H1 (cell line): ENCODE results near the gene THUMPD3. TPM values are rescaled to one million over a fixed set of nuclear protein-coding genes. Genes with fewer than 3 reads are reported as not detected.

Experiments used
- CTCF ChIA-PET: fragments of 300-600 bp; sonication (Branson Sonifier 250); formaldehyde crosslinking; loops from one replicate; lab custom pipeline; 2021; ENCODE audit not compliant: partially characterized antibody; lab: Charles Lee
- POLR2A ChIA-PET: fragments of 300-600 bp; sonication (Branson Sonifier 250); formaldehyde crosslinking; loops from one replicate; lab custom pipeline; 2021; ENCODE audit warnings: inconsistent platforms; ENCODE audit not compliant: partially characterized antibody; lab: Charles Lee
- DNase-seq, 2 experiments: peaks; one replicate each; pipeline versions ENCODE4 v3.0.0 to v3.0.0-alpha.2; 2010 to 2022; ENCODE audit warnings: low spot score in 2 of 2, low read depth in 1 of 2, mixed read lengths in 1 of 2
- FAIRE-seq: peaks from 2 replicates; lab custom pipeline; 2011; peaks lifted over from hg19 to GRCh38; lab: Jason Lieb, UNC
- H2AFZ ChIP-seq: 2 replicates; pipeline ENCODE4 v1.8.1; 2012; ENCODE audit warnings: low read length, inconsistent platforms
- H2AK5ac ChIP-seq: 2 replicates; pipeline ENCODE4 v1.6.1; 2013; ENCODE audit warnings: low read depth, low read length
- H2BK120ac ChIP-seq: replicated peaks from 2 replicates; pipeline ENCODE3; 2013; ENCODE audit warnings: low read depth, low read length, inconsistent platforms
- H2BK12ac ChIP-seq: 2 replicates; pipeline ENCODE4 v1.6.1; 2013; ENCODE audit warnings: low read depth, low read length
- H2BK15ac ChIP-seq: 2 replicates; pipeline ENCODE4 v1.6.1; 2013; ENCODE audit warnings: low read length
- H2BK20ac ChIP-seq: 2 replicates; pipeline ENCODE4 v1.6.1; 2013; ENCODE audit warnings: low read length
- H2BK5ac ChIP-seq: 2 replicates; pipeline ENCODE4 v1.6.1; 2013; ENCODE audit warnings: low read depth, low read length
- H3K14ac ChIP-seq: 2 replicates; pipeline ENCODE4 v1.6.1; 2013; ENCODE audit warnings: inconsistent platforms; ENCODE audit not compliant: insufficient read length
- H3K18ac ChIP-seq: 2 replicates; pipeline ENCODE4 v1.6.1; 2013; ENCODE audit warnings: low read length; ENCODE audit errors: extremely low read depth
- H3K23ac ChIP-seq: 2 replicates; pipeline ENCODE4 v1.6.1; 2013; ENCODE audit warnings: inconsistent platforms; ENCODE audit not compliant: insufficient read length
- H3K23me2 ChIP-seq: 2 replicates; pipeline ENCODE4 v1.6.1; 2013; ENCODE audit warnings: low read depth, low read length
- H3K27ac ChIP-seq: 2 replicates; pipeline ENCODE4 v1.6.1; 2011; ENCODE audit warnings: low read depth, low read length, inconsistent platforms
- H3K27me3 ChIP-seq, 4 experiments: replicated peaks in 1 of 4; 1 replicate in 1 of 4; 2 replicates in 3 of 4; pipeline versions ENCODE4 v1.6.1 to v1.8.1; 2011 to 2013; ENCODE audit warnings: low read length in 3 of 4, mild to moderate bottlenecking in 3 of 4, inconsistent platforms in 2 of 4, mixed read lengths in 2 of 4, moderate library complexity in 1 of 4; ENCODE audit not compliant: control insufficient read depth in 3 of 4, insufficient read depth in 3 of 4; ENCODE audit errors: extremely low read depth in 1 of 4
- H3K36me3 ChIP-seq, 4 experiments: 2 replicates each; pipeline versions ENCODE4 v1.6.1 to v1.8.1; 2011 to 2013; ENCODE audit warnings: mild to moderate bottlenecking in 4 of 4, low read length in 3 of 4, moderate library complexity in 2 of 4, control low read depth in 1 of 4, inconsistent platforms in 1 of 4; ENCODE audit not compliant: insufficient read depth in 4 of 4, control insufficient read depth in 2 of 4
- H3K4ac ChIP-seq: replicated peaks from 2 replicates; pipeline ENCODE3; 2013; ENCODE audit warnings: low read length, low read depth, mixed read lengths, inconsistent platforms; ENCODE audit not compliant: insufficient read length
- H3K4me1 ChIP-seq, 4 experiments: replicated peaks in 1 of 4; 1 replicate in 1 of 4; 2 replicates in 3 of 4; pipeline versions ENCODE4 v1.6.1 to v1.8.1; 2011 to 2013; ENCODE audit warnings: low read length in 3 of 4, inconsistent platforms in 2 of 4, mixed read lengths in 1 of 4; ENCODE audit not compliant: insufficient read depth in 4 of 4, control insufficient read depth in 3 of 4
- H3K4me2 ChIP-seq, 2 experiments: 2 replicates each; pipeline versions ENCODE4 v1.6.1 to v1.8.1; 2011 to 2013; ENCODE audit warnings: low read depth in 2 of 2, low read length in 2 of 2, control low read depth in 1 of 2, inconsistent platforms in 1 of 2, mild to moderate bottlenecking in 1 of 2; ENCODE audit not compliant: insufficient read depth in 1 of 2
- H3K4me3 ChIP-seq, 4 experiments: fragments of 200-600, 300-600 bp in 1 of 4; sonication (generic), shearing (Covaris generic), sonication (Bioruptor Twin) in 1 of 4; 2 replicates each; pipeline versions ENCODE4 v1.5.1 to v1.8.1; 2011 to 2016; ENCODE audit warnings: low read length in 4 of 4, low read depth in 3 of 4, control low read depth in 2 of 4, inconsistent platforms in 2 of 4, mild to moderate bottlenecking in 2 of 4, mixed read lengths in 1 of 4, moderate library complexity in 1 of 4; ENCODE audit not compliant: insufficient read depth in 2 of 4; ENCODE audit errors: extremely low read depth in 1 of 4
- H3K56ac ChIP-seq: replicated peaks from 2 replicates; pipeline ENCODE3; 2013; ENCODE audit warnings: low read depth, mild to moderate bottlenecking, mixed read lengths, low read length, inconsistent platforms; ENCODE audit not compliant: insufficient read length
- H3K79me1 ChIP-seq: 2 replicates; pipeline ENCODE4 v1.6.1; 2013; ENCODE audit warnings: low read depth, low read length, control low read depth
- H3K79me2 ChIP-seq, 2 experiments: 2 replicates each; pipeline versions ENCODE4 v1.6.1 to v1.8.1; 2012 to 2013; ENCODE audit warnings: low read length in 2 of 2, mild to moderate bottlenecking in 2 of 2, inconsistent platforms in 1 of 2; ENCODE audit not compliant: insufficient read depth in 2 of 2, control insufficient read depth in 1 of 2
- H3K9ac ChIP-seq, 4 experiments: replicated peaks in 1 of 4; 1 replicate in 1 of 4; 2 replicates in 3 of 4; pipeline versions ENCODE4 v1.6.1 to v1.8.1; 2011 to 2013; ENCODE audit warnings: low read depth in 3 of 4, low read length in 3 of 4, control low read depth in 2 of 4, mild to moderate bottlenecking in 2 of 4, moderate library complexity in 2 of 4, inconsistent platforms in 1 of 4; ENCODE audit errors: extremely low read depth in 1 of 4
- H3K9me3 ChIP-seq, 2 experiments: 2 replicates each; pipeline versions ENCODE4 v1.6.1 to v1.8.1; 2012 to 2013; ENCODE audit warnings: mild to moderate bottlenecking in 2 of 2, moderate library complexity in 2 of 2, control low read depth in 1 of 2, inconsistent platforms in 1 of 2, low read depth in 1 of 2, low read length in 1 of 2, mixed read lengths in 1 of 2; ENCODE audit not compliant: insufficient read depth in 2 of 2
- H4K20me1 ChIP-seq, 2 experiments: replicated peaks in 1 of 2; 2 replicates each; pipeline versions ENCODE3 to v1.8.1; 2011 to 2013; ENCODE audit warnings: inconsistent platforms in 2 of 2, low read length in 2 of 2, mild to moderate bottlenecking in 1 of 2; ENCODE audit not compliant: insufficient read depth in 2 of 2, control insufficient read depth in 1 of 2
- H4K5ac ChIP-seq: 2 replicates; pipeline ENCODE4 v1.6.1; 2013; ENCODE audit warnings: low read length, low read depth, mixed read lengths, inconsistent platforms; ENCODE audit not compliant: insufficient read length
- H4K8ac ChIP-seq: 2 replicates; pipeline ENCODE4 v1.8.0; 2013; ENCODE audit warnings: mild to moderate bottlenecking, moderate library complexity, low read length, inconsistent platforms; ENCODE audit not compliant: insufficient read depth; ENCODE audit errors: extremely low read depth
- H4K91ac ChIP-seq: replicated peaks from 2 replicates; pipeline ENCODE3; 2013; ENCODE audit warnings: low read length, mixed read lengths, inconsistent platforms; ENCODE audit not compliant: insufficient read length
- EZH2 ChIP-seq: fragments of 200-600 bp; sonication (generic); IDR thresholded peaks from 2 replicates; pipeline ENCODE4 v1.7.1; 2012; ENCODE audit warnings: low read depth, mild to moderate bottlenecking, moderate library complexity, low read length, inconsistent platforms; ENCODE audit not compliant: severe bottlenecking
- GTF2F1 ChIP-seq: IDR thresholded peaks from 2 replicates; pipeline ENCODE4 v1.6.1; 2012; ENCODE audit warnings: low read depth, low read length, improper control_type of control experiment, borderline replicate concordance
- HDAC2 ChIP-seq, 2 experiments: fragments of 300-600 bp in 1 of 2; sonication (generic) in 1 of 2; IDR thresholded peaks; 2 replicates each; pipeline ENCODE4 v1.6.1; 2011 to 2012; ENCODE audit warnings: low read depth in 2 of 2, low read length in 2 of 2, mild to moderate bottlenecking in 2 of 2, moderate library complexity in 2 of 2, borderline replicate concordance in 1 of 2, inconsistent platforms in 1 of 2
- POLR2AphosphoS5 ChIP-seq: IDR thresholded peaks from 2 replicates; pipeline ENCODE4 v1.6.1; 2011; ENCODE audit warnings: low read depth, low read length
- RAD21 ChIP-seq, 2 experiments: IDR thresholded peaks in 1 of 2; conservative IDR thresholded peaks in 1 of 2; 2 replicates each; pipeline ENCODE4 v1.6.1; 2011; ENCODE audit warnings: low read depth in 2 of 2, low read length in 2 of 2, improper control_type of control experiment in 1 of 2, inconsistent platforms in 1 of 2, mild to moderate bottlenecking in 1 of 2, moderate library complexity in 1 of 2
- RBBP5 ChIP-seq: IDR thresholded peaks from 2 replicates; pipeline ENCODE4 v1.7.1; 2012; ENCODE audit warnings: low read depth, mild to moderate bottlenecking, inconsistent platforms, low read length, moderate library complexity, borderline replicate concordance
- RNF2 ChIP-seq: fragments of 200-900, 300-1000 bp; sonication (generic); IDR thresholded peaks from 2 replicates; pipeline ENCODE4 v1.7.1; 2016; ENCODE audit warnings: borderline replicate concordance, low read depth, mild to moderate bottlenecking, antibody characterized with exemption, low read length; ENCODE audit not compliant: poor library complexity, severe bottlenecking; ENCODE audit errors: missing control alignments
- SIRT6 ChIP-seq: IDR thresholded peaks from one replicate; pipeline ENCODE4 v1.7.1; 2012; ENCODE audit warnings: low read length, inconsistent platforms
- SIX5 ChIP-seq: IDR thresholded peaks from 2 replicates; pipeline ENCODE4 v1.6.1; 2011; ENCODE audit warnings: mild to moderate bottlenecking, low read depth, low read length
- TAF1 ChIP-seq: IDR thresholded peaks from 2 replicates; pipeline ENCODE4 v1.6.1; 2011; ENCODE audit warnings: mild to moderate bottlenecking, low read depth, low read length
- TBP ChIP-seq: IDR thresholded peaks from 2 replicates; pipeline ENCODE4 v1.6.1; 2011; ENCODE audit warnings: low read depth, low read length, improper control_type of control experiment
- YY1 ChIP-seq: IDR thresholded peaks from 2 replicates; pipeline ENCODE4 v1.6.1; 2011; ENCODE audit warnings: low read depth, mild to moderate bottlenecking, low read length
- WGBS, 2 experiments: shearing (Covaris generic) in 1 of 2; methylation state at CpG; one replicate each; pipeline versions ENCODE4 v1.1.6 to v1.1.7; 2013 to 2015; ENCODE audit warnings: low lambda C conversion rate in 2 of 2, mixed read lengths in 2 of 2, inconsistent platforms in 1 of 2, low coverage in 1 of 2, missing lambda C conversion rate in 1 of 2; ENCODE audit not compliant: insufficient replicate concordance in 2 of 2, insufficient coverage in 1 of 2, insufficient read length in 1 of 2; ENCODE audit errors: extremely low coverage in 1 of 2, missing lambda C conversion rate in 1 of 2; 5-methylcytosine and 5-hydroxymethylcytosine counted together
- polyA plus RNA-seq, 7 experiments: library from polyadenylated mRNA; depleted of rRNA in 3 of 7; stranded (reverse) in 5 of 7; unstranded in 2 of 7; fragments of >200 nt in 5 of 7; fragments of 200-250 nt in 2 of 7; gene quantifications; 1 replicate in 5 of 7; 2 replicates in 1 of 7; 4 replicates in 1 of 7; pipeline versions ENCODE4 v1.2.1 to v1.2.3, GENCODE V29; 2011 to 2013; ENCODE audit warnings: missing spikeins in 2 of 7, mixed read lengths in 2 of 7
- total RNA-seq: library from RNA; stranded (reverse); fragmentation: NEBNext Ultra II Directional; extraction: Animal tissue kit (Norgen Biotek cat#: 25700); gene quantifications from 2 replicates; pipeline ENCODE4 v1.2.1, GENCODE V29; 2021
- TF ChIP-seq, protein P1 (sequence below): IDR thresholded peaks from 2 replicates; pipeline ENCODE4 v1.6.1; 2012; ENCODE audit warnings: inconsistent platforms

Gene THUMPD3
- total and polyA plus RNA-seq, 2 of the 8 experiments (the other 6 are each of a cell fraction or from before 2014, with no cell fraction given), result 26.7 to 68.9 TPM

DNA sequence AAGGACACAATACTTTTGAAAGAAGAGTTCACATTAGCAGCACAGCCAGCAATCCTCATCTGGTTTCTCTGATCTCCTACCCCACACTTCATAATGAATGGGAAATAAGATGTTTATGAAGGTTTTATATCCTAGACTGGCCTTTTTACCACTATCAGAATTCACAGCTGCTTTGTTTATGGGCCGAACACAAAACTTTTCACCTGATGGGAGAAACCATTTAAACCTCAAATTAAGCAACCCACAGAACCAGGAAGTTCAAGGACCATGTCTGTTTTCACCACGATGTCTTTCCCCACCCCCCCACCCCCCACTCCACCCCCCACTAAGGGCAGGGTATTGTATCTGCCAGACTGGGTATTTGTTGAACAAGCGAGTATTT lies 23.2 kb downstream of the THUMPD3 start:
- peaks cover 0 to 26% of the 10 kb centered on the region in 2 experiments; a peak in 2 of 4 replicates for H3K79me2 ChIP-seq
- no peak overlapping the region for H2AK5ac ChIP-seq
- no peak overlapping the region for H3K56ac ChIP-seq
- DNase-seq, result no peak
- no peak overlapping the region for H3K23ac ChIP-seq
- H4K20me1 ChIP-seq, result peaks cover 3% of the 10 kb centered on the region in 2 experiments
- no peak overlapping the region for H4K91ac ChIP-seq
- no peaks in the 10 kb centered on the region for H3K9me3 ChIP-seq
- H3K4me2 ChIP-seq, result no peak overlapping the region
- no peak overlapping the region for H2BK12ac ChIP-seq
- H3K36me3 ChIP-seq, result peaks cover 15 to 87% (median 64%) of the 10 kb centered on the region in 4 experiments; a peak in 7 of 8 replicates
- CTCF ChIA-PET, result interaction anchor here (0.6 to 1.2 kb wide), 3 partner anchors 14 to 261 kb away, joined by 3 to 7 read pairs (median 3); no protein-coding TSS in a partner anchor
- H3K9ac ChIP-seq, result no peak overlapping the region
- H2BK15ac ChIP-seq, result no peak overlapping the region
- no peak overlapping the region for H2AFZ ChIP-seq
- WGBS, 2 experiments, result 100% methylated on average over 2 of the region's 3 CpGs; no CpG with 5 or more reads in 1 of the 2 experiments
- H2BK120ac ChIP-seq, result no peak overlapping the region
- no peak overlapping the region for H3K4ac ChIP-seq
- no peak overlapping the region for H3K4me3 ChIP-seq
- H3K27ac ChIP-seq, result no peak overlapping the region
- H3K18ac ChIP-seq, result no peak overlapping the region
- no peak overlapping the region for H4K8ac ChIP-seq
- H3K79me1 ChIP-seq, result no peaks in the 10 kb centered on the region
- no peak overlapping the region for H4K5ac ChIP-seq
- POLR2A ChIA-PET, result interaction anchor here (0.7 to 4.8 kb wide), 9 partner anchors 10 to 50 kb away, joined by 3 to 152 read pairs (median 6); partner anchors contain the start of genes SETD5 and THUMPD3
- no peak overlapping the region for H2BK5ac ChIP-seq
- H3K23me2 ChIP-seq, result no peaks in the 10 kb centered on the region
- H3K14ac ChIP-seq, result no peak overlapping the region
- H3K4me1 ChIP-seq, result no peaks in the 10 kb centered on the region
- H3K27me3 ChIP-seq, result no peaks in the 10 kb centered on the region
- FAIRE-seq, result no peak
- no peak overlapping the region for H2BK20ac ChIP-seq
- TF ChIP-seq, protein P1, sequence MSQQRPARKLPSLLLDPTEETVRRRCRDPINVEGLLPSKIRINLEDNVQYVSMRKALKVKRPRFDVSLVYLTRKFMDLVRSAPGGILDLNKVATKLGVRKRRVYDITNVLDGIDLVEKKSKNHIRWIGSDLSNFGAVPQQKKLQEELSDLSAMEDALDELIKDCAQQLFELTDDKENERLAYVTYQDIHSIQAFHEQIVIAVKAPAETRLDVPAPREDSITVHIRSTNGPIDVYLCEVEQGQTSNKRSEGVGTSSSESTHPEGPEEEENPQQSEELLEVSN, result no peak
- no peak for TF ChIP-seq RAD21 (IDR thresholded peaks at IDR 0.05 in 1 of 2, conservative IDR thresholded peaks at IDR 0.05 in 1 of 2; ENCODE audit: low read depth in 2 of 2, low read length in 2 of 2)
- TF ChIP-seq TBP, result no peak
- no peak for TF ChIP-seq SIX5
- TF ChIP-seq YY1, result no peak
- no peak for TF ChIP-seq RNF2
- TF ChIP-seq GTF2F1, result no peak
- TF ChIP-seq EZH2, result no peak
- no peak for TF ChIP-seq HDAC2 (IDR thresholded peaks at IDR 0.05; ENCODE audit: borderline replicate concordance in 1 of 2, low read depth in 2 of 2, low read length in 2 of 2)
- no peak for TF ChIP-seq SIRT6
- no peak for TF ChIP-seq RBBP5
- no peak for TF ChIP-seq POLR2AphosphoS5
- TF ChIP-seq TAF1, result no peak
